ENCODE data around the gene B4GALT2. TPM values are rescaled to one million over a fixed set of nuclear protein-coding genes. Genes with fewer than 3 reads are reported as not detected.

B4GALT2 gene
- total and polyA plus RNA-seq, 2 of the 8 experiments (the other 6 are each of a cell fraction or from before 2014, with no cell fraction given): 56.5 to 121 TPM

GRCh38 chr1:43958351-43959255 is 20.4 kb upstream of the B4GALT2 start:
- Histone ChIP-seq H3K18ac (ENCODE audit: extremely low read depth, low read length) (no peak overlapping the region), H2BK12ac (ENCODE audit: low read depth, low read length) (no peak overlapping the region), H3K36me3 (ENCODE audit: control insufficient read depth in 2 of 4, insufficient read depth in 4 of 4, low read length in 3 of 4) (peaks cover 3 to 14% (median 8%) of the 10 kb centered on the region in 4 experiments; a peak in 4 of 8 replicates), H3K27ac (ENCODE audit: low read depth, low read length) (no peak overlapping the region), H2AK5ac (ENCODE audit: low read depth, low read length) (no peak overlapping the region), H3K4me1 (replicated peaks in 1 of 4; ENCODE audit: control insufficient read depth in 3 of 4, insufficient read depth in 4 of 4, low read length in 3 of 4) (no peaks in the 10 kb centered on the region), H2BK15ac (ENCODE audit: low read length) (no peak overlapping the region), H3K79me1 (ENCODE audit: low read depth, low read length) (peaks cover 3% of the 10 kb centered on the region), H3K14ac (ENCODE audit: insufficient read length) (no peak overlapping the region), H3K4me3 (ENCODE audit: extremely low read depth in 1 of 4, insufficient read depth in 2 of 4, low read depth in 3 of 4, low read length in 4 of 4) (no peak overlapping the region), H3K23me2 (ENCODE audit: low read depth, low read length) (no peaks in the 10 kb centered on the region), H4K8ac (ENCODE audit: extremely low read depth, insufficient read depth, low read length) (no peak overlapping the region), H3K4me2 (ENCODE audit: insufficient read depth in 1 of 2, low read depth in 2 of 2, low read length in 2 of 2) (no peak overlapping the region), H2BK20ac (ENCODE audit: low read length) (no peak overlapping the region), H3K56ac (replicated peaks; ENCODE audit: insufficient read length, low read depth, low read length) (no peak overlapping the region), H3K9ac (replicated peaks in 1 of 4; ENCODE audit: extremely low read depth in 1 of 4, low read depth in 3 of 4, low read length in 3 of 4) (no peak overlapping the region), H3K79me2 (ENCODE audit: control insufficient read depth in 1 of 2, insufficient read depth in 2 of 2, low read length in 2 of 2) (0 out of 4 replicates have a peak, but pooled peaks cover 0 to 4% of the 10 kb centered on the region in 2 experiments), H2BK5ac (ENCODE audit: low read depth, low read length) (no peak overlapping the region), H4K20me1 (replicated peaks in 1 of 2; ENCODE audit: control insufficient read depth in 1 of 2, insufficient read depth in 2 of 2, low read length in 2 of 2) (peaks cover 0 to 5% of the 10 kb centered on the region in 2 experiments), H3K23ac (ENCODE audit: insufficient read length) (no peak overlapping the region), H2AFZ (ENCODE audit: low read length) (no peak overlapping the region), H3K9me3 (ENCODE audit: insufficient read depth in 2 of 2, low read depth in 1 of 2, low read length in 1 of 2) (no peaks in the 10 kb centered on the region), H2BK120ac (replicated peaks; ENCODE audit: low read depth, low read length) (no peak overlapping the region), H3K27me3 (replicated peaks in 1 of 4; ENCODE audit: control insufficient read depth in 3 of 4, extremely low read depth in 1 of 4, insufficient read depth in 3 of 4, low read length in 3 of 4) (no peaks in the 10 kb centered on the region), H3K4ac (replicated peaks; ENCODE audit: insufficient read length, low read depth, low read length) (no peak overlapping the region), H4K5ac (ENCODE audit: insufficient read length, low read depth, low read length) (no peak overlapping the region), H4K91ac (replicated peaks; ENCODE audit: insufficient read length, low read length) (no peak overlapping the region)
- no peak for TF ChIP-seq MAX (IDR thresholded peaks at IDR 0.05)
- no peak for TF ChIP-seq EGR1 (IDR thresholded peaks at IDR 0.05; ENCODE audit: borderline replicate concordance, low read depth, low read length)
- no peak for TF ChIP-seq EP300 (IDR thresholded peaks at IDR 0.05; ENCODE audit: borderline replicate concordance in 1 of 2, low read depth in 2 of 2, low read length in 2 of 2)
- TF ChIP-seq BRCA1 (IDR thresholded peaks at IDR 0.05; ENCODE audit: low read depth, low read length): no peak
- no peak for TF ChIP-seq ATF3 (IDR thresholded peaks at IDR 0.05; ENCODE audit: insufficient read depth, low read depth, low read length)
- no peak for TF ChIP-seq SP2 (IDR thresholded peaks at IDR 0.05; ENCODE audit: low read length)
- no peak for TF ChIP-seq GABPA (IDR thresholded peaks at IDR 0.05; ENCODE audit: borderline replicate concordance, insufficient read depth, low read length)
- ChIA-PET POLR2A (ENCODE audit: partially characterized antibody) (interaction anchor here (0.7 to 1.7 kb wide), 7 partner anchors 8 to 30 kb away, joined by 3 to 6 read pairs (median 3); no protein-coding TSS in a partner anchor), CTCF (ENCODE audit: partially characterized antibody) (interaction anchor here (0.7 to 3.2 kb wide), 9 partner anchors 9 to 232 kb away, joined by 3 to 12 read pairs (median 3); partner anchors contain the start of genes ARTN and IPO13)
- DNase-seq (ENCODE audit: low read depth in 1 of 2, low spot score in 2 of 2): no peak
- 85% methylated on average over 9 of the region's 9 CpGs; no CpG with 5 or more reads in 1 of the 2 experiments for WGBS, 2 experiments (ENCODE audit: extremely low coverage in 1 of 2, insufficient coverage in 1 of 2, insufficient read length in 1 of 2, insufficient replicate concordance in 2 of 2, low coverage in 1 of 2, low lambda C conversion rate in 2 of 2, missing lambda C conversion rate in 1 of 2)
- no peak for FAIRE-seq

Data from H1 (cell line).